Putamen (tissue), 1 donor: ENCODE measurements around the gene COQ9.
"Not testable (repeated sequence)": the region's sequence is repeated elsewhere in the genome, so short reads cannot be mapped to it uniquely, and the experiment has no call there.

Experiments used
- DNase-seq: peaks from one replicate; pipeline ENCODE4 v3.0.0-alpha.2; 2016; ENCODE audit warnings: low spot score

COQ9 gene, protein sequence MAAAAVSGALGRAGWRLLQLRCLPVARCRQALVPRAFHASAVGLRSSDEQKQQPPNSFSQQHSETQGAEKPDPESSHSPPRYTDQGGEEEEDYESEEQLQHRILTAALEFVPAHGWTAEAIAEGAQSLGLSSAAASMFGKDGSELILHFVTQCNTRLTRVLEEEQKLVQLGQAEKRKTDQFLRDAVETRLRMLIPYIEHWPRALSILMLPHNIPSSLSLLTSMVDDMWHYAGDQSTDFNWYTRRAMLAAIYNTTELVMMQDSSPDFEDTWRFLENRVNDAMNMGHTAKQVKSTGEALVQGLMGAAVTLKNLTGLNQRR

DNA sequence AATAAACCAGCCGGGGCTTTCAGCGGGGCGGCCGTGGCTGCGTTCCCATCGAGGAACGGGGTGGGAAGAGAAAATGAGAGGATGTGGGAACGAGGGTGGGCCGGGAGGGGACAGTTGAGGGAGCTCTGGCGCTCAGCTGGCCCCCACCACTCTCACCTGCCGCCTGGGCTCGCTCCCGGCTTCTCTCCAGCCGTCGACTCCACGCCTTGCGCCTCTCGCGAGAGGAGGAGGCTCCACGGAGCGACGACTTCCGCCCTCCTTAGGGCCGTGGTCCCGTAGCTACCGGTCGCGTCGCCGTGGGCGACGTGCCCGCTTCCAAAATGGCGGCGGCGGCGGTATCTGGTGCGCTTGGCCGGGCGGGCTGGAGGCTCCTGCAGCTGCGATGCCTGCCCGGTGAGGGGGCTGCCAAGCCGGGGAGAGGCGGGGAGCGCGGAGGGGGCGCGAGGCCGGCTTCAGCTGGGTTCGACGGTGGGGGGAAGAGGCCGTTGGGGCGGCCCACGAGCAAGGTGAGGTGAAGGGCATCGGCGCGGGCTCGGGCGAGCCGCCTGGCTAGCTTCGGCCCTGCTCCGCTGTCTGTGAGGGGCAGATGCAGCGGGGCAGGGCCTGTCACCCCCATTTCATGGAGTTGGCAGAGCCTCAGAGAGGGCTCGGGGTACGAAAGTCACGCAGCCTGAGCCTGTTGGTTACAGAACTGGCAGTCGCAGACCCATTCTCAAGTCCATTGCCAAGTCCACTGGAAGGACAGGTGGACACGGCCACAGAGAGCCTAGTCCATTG lies at the start of gene COQ9, which contains the start of gene CIAPIN1:
Gene COQ9, plus strand, starts transcription at position 294 of the 777 bp plus-strand sequence. Its CDS starts 27 bp downstream, at position 321.
Gene CIAPIN1, minus strand, starts transcription at position 200 of the 777 bp plus-strand sequence. CDS start 6,457 bp downstream, outside the sequence.
- peak; percentile 89 for DNase-seq

DNA sequence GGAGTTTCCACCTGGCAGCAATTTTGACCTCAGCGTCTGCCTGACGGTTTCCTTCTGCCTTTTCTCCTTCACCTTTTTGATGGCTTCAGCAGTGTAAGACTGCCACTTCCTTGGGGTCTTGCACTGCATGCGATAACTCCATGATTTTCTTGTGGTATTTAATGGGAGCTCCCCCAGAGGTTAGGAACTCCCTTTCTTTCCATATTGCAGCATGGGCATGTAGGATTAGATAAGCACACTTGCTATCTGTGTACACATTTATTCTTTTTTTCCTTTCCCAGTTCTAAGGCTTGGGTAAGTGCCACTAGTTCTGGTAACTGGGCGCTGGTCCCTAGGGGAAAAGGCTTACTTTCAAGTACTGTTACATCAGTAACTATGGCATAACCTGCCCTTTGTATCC lies 49.8 kb upstream of the COQ9 start:
- DNase-seq = not testable (repeated sequence)

DNA sequence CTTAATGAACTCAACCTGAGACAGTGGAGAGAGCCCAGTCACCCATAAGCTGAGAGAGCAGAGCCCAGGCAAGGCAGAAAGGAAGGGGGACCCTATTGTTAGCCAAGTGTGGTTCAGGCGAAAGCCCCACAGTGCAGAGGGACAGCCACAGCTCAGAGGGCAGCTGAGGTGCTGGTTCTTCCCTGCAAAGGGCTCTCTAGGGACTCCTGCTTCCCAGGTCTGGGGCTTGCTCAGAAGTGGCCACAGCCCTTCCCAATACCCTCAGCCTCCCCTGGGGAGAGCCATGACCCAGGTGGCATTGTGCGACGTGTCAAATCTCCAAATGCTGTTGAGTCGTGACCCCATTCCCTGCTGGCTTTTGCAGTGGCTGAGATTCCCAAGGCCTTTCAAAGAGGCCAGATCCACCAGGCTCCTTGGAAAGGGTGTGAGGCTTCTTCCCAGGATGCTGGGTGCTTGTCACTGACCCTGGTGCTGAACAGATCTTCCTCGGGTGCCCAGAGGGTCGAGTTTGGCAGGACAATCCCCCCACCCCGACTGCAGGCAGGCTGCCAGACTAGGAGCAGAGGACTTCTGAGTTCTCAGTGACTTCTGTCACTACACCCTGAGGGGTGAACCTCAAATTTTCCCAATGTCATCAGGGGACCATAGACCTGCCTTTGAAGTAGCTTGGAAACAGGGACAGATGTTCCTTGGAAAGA lies 45.2 kb upstream of the COQ9 start:
- no peak for DNase-seq

DNA sequence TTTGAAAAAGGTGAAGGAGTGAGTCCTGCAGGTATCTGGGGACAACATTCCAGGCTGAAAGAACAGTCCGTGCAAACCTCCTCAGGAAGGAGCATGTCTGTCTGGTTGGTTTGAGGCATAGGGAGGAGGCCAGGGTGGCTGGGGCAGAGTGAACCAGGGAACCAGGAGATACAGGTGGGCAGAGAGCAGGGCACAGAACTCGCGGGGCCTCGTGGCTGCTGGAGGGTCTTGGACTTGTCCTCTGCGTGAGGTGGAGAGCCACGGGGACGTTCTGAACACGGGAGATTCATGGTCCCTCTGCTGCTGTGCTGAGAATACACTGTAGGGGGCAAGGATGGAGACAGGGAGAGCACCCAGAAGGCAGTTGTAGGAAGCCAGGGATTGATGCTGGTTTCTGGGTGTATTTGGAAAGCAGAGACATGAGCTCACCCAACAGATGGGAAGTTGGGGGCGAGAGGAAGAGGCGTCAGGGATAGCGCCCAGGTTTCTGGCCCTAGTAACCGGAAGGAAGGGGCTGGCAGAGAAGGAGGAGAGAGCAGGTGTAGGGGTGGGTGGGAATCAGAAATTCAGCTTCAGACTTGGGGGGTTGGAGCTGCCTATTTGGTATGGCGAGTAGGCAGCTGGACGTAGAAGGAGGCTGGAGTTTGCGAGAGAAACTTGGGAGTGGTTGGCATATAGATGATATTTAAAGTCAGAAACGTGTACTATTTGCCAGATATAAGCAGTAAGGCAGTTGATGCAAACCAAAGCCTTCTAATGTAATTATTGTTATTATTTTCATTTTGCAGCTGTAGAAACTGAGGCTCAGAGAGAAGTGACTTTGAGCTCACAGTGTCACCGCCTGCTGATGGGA lies 43.1 kb upstream of the COQ9 start, which contains the start of gene CCL17:
Gene CCL17, plus strand, starts transcription at position 803 of the 853 bp plus-strand sequence. CDS start 9,166 bp downstream, outside the sequence.
- DNase-seq = no peak

DNA sequence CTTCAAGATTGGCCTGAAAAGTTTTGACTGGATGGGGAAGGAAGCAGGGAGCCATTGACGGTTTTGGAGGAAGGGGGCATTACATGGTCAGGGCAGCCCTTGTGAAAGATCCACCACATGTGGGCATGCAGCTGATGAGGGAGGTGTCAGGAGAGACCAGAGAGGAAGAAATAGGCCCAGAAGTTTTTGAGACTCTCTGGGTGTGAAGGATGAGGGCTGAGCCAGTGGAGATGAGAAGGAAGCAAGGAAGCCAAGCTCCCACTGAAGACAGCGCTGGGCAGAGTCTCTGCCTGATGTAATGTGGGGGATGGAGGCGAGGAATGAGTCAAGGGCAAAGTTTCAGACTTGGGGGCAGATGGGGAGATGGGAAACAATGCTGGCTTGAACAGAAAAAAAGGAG lies 42.2 kb upstream of the COQ9 start:
- DNase-seq = no peak

DNA sequence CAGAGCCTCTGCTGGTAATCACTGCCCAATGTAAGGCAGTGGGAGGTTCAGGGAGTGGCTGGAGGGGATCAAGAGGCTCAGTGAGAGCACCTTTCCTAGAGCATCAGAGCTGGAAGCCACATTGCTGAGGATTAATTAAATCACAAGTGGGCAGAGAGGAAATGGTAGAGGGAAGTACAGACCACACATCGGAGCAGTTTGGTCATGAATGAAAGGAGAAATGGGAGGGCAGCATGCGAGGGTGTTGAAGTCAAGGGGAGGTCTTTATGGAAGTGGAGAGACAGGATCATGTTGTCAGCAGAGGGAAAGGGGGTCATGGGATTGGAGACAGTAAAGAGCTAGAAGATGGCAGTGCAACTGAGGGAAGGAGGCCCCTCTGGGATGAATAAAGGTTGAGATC lies 40.4 kb upstream of the COQ9 start:
- no peak for DNase-seq

DNA sequence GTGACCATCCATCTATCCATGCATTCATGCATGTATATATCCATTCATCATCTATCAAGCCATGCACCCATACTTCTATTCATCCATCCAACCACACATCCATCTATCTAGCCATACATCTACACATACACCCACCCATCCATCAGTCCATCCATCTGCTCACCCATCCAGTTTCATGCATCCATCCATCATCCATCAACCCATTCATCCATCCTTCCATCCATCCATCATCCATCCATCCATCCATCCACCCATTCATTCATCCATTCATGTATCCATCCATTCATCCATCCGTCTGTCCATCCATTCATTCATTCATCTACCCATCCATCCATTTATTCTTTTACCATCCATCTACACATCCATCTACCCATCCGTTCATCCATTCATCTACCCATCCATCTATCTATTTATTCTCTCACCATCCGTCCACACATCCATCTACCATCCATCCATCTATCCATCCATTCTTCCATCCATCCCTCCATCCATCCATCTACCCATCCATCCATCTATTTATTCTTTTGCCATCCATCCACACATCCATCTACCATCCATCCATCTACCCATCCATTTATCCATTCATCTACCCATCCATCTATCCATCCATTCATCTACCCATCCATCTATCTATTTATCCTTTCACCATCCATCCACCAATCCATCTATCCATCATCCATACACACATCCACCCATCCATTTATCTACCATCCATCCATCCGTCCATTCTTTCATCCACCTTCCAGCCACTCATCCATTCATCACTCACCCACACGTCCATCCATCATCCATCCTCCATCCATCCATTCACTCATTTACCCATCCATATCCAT lies 39.5 kb upstream of the COQ9 start:
- no peak for DNase-seq

DNA sequence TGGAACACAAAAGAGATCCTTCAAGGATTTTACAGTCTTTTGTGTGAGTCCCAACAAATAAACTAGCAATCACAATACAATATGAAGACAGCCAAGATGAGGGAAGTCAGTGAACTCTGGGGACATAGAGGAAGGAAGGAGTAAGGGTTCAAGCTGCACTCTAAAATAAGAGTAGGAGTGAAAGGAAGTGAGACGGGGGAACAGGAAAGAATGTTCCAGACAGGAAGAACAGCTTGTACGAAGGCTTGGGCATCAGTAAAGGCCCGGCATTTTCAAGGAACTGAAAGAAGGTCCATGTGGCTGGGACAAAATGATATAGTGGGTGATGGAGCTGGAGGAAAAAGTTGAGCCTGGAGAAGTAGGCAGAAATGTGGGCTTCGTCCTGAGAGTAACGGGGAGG lies 38.2 kb upstream of the COQ9 start:
- no peak for DNase-seq

DNA sequence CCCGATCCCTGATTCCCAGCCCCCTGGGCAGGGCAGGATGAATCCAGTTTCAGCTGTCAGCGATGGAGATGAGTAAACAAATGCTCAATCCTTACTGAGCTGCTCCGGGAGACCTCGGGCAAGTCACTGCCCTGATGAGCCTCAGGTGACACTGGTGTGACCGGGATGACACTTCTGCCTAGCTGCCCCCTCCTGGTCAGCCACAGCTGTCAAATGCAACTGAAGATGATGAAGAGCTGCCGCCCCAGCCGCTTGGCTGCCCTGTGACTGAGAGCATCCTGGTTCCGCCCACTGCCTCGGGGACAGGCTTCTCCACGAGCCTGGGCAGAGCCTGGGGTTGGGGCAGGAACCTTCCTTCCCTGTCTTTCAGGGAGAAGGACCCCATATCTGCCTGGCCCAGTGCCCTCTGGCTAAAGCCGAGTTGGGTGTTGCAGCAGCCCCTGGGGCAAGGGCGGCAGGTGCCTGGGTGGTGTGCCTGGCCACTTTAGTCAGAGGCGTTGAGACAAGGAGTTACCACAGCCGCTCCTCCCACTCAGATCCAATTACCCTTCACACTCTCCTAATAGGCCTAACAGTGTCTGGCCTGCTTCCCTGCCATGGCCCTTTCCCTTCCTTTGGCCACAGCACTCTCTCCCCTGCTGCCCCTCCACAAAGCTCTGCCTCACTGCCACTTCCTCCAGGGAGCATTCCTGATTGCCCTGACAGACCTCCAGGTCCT lies 37.2 kb upstream of the COQ9 start:
- DNase-seq = no peak

DNA sequence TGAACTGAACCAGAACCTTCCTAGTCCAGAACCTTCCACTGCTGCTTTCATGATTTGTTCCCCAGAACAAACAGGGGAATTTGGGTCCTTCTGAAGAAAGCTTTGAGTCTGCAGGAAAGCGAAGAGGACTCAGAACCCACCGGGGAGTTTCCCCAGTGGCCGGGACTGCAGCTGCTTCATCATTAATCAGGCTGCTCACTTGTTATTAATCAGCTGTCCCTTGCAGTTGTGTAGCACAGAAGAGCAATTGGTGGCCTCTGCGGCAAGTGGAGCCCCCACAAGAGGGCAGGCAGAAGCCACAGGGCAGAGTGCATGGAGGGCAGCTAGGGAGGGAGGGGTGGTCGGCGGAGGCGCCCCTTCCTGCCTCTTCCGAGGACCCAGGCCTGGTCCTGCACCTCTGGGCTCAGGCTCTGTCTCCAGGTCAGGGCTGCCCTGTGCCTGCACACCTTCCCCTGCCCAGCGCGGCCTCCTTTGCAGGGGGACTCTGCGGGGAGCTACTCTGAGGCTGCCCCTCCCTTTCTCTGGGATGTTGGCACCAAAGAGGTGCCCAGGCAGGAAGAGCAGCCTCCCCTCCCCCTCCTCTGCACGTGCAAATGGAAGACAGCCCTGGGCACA lies 35.8 kb upstream of the COQ9 start:
- no peak for DNase-seq

DNA sequence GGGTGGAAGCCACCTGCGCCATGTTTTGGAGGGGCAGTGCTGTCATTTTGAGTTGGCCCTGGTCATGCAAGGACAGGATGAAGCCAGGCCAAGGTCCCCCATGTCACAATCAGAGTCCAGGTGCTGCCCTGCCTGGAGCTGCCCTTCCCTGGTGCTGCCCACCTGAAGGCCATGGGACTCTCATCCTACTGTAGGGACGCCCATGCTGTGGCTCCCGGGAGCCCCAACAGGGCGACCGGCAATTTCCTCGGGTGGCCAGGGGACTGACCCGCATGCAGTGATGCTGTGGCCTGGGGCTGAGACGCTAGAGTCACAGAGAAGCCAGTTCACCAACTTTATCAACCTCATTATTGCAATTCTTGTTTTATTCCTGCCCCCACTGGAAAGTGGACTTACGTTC lies 34.7 kb upstream of the COQ9 start:
- no peak for DNase-seq

DNA sequence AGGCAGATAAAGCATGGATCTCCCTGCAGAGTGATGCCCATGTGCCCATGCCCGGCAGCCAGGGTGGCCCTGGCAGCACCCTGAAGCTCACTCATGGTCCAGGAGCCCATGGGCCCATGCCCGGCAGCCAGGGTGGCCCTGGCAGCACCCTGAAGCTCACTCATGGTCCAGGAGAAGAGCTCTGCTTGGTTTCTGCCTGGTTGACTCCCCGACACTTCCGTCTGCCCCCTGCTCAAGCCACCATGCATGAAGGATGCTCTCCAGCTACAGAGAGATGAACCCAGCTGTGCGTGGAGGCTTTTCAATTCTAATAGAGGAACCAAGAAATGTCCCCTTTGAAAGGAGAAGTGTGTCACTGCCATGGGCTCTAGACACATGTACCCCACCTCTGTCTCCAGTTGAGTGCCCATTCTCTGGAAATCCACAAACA lies 34.0 kb upstream of the COQ9 start:
- DNase-seq = no peak

DNA sequence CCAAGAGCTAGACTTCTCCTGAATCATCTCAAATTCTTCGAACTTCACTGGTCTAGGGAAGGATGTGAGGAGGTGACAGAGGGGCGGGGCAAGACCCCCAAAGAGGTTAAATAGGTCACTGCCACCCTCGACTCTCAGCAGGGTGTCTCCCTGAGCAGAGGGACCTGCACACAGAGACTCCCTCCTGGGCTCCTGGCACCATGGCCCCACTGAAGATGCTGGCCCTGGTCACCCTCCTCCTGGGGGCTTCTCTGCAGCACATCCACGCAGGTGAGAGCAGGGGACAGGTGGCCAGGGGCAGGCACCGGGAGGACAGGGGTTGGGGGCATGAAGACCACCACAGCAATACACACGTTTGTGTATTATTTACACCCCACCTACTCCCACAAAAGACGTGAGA lies 33.5 kb upstream of the COQ9 start:
- no peak for DNase-seq

DNA sequence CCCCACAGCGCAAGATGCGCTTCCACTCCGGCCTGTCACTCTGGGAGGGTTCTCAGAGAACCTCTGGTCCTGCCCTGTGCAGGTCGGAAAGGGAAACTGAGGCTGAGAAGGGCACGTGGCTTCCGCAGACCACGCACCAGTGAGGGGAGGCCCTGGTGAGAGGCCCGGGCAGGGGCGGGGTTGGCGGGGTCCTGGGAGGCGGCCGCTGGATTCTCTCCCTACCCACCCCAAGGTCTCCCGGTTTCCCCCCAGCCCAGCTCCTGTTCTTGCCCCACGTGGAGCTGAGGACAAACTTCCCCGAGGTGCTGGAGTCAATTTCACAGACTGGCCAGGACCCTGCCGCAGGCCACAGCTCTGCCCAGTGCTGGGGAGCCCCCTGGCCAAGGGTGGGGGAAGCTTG lies 31.2 kb upstream of the COQ9 start:
- DNase-seq = no peak

DNA sequence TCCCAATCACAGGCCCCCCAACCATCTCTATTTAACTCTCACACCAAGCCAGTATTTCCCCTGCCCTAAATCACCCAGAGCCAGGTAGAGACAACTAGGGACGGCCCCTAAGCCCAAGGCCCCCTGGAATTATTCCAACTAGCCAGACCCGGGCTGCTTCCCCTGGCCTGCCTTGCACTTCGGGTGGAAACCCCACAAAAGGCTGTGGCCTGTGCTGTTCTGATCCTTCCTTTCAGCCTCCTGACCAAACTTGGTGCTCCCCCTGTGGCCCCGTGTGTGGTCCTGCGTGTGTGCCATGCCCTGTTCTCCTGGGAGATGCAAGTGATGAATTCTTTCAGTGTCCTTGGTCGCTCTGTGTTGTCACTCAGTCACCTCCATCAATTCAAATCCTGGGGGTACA lies 27.8 kb upstream of the COQ9 start:
- DNase-seq = no peak

DNA sequence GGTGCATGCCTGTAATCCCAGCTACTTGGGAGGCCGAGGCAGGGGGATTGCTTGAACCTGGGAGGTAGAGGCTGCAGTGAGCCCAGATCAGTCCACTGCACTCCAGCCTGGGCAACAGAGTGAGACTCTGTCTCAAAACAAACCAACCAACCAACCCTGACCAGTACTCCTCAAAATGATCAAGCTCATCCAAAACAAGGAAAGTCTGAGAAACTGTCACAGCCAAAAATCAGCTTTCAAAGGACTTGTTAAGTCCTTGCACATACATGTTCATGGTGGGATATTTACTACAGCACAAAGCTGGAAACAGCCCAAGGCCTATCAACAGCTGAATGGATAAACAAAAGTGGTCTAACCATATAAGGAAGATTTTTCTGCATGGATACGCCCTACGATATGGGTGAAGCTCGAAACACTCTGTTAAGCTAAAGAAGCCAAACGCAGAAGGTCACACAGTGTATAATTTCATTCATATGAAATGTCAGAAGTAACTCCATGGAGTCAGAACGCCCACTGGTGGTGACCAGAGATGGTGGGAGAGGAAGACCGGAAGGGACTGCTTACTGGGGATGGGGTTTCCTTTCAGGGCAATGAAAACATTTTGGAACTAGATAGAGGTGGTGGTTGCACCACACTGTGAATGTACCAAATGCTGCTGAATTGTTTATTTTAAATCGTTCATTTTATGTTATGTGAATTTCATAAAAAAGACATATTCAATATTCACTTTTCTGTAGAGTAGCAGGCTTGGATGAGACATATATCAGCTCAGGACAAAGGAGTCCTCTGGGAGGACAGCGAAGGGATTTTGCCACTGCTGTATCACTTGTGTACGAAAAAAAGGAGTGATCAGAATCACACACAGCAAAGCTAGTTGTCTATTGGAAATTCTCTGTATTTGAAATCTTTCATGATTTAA lies 25.0 kb upstream of the COQ9 start:
- no peak for DNase-seq

DNA sequence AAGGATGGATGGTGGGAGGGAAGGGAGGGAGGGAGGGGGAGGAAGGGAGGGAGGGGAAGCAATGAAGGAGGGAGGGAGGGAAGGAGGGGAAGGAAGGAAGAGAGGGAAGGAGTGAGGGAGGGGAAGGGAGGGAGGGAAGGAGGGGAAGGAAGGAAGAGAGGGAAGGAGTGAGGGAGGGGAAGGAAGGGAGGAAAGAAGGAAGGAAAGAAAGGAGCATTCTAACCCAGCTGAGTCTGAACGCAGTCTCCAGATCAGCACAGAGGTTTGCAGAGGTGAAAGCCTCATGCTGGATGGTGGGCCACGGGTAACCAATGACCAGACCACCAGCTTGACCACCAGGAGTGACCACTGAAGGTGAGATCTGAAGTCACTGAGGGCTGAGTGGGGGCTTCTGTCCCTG lies 24.1 kb upstream of the COQ9 start:
- DNase-seq = no peak

DNA sequence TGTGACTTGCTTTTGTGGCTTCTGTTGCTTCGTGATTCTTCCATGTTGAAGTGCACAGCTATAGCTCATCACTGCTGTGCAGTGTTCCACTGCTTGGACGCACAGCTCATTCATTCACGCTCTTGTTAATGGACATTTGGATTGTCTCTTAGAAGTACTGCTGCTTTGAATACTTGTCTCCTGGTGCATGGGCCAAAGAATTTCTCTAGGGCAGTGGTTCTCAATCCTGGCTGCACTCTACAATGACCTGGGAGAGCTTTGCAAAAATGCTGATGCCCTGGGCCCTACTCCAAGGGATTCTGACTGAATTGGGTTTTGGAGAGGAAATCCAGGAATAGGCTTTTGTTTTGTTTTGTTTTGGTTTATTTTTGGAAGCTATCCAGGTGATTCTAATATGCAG lies 22.7 kb upstream of the COQ9 start:
- DNase-seq = no peak

DNA sequence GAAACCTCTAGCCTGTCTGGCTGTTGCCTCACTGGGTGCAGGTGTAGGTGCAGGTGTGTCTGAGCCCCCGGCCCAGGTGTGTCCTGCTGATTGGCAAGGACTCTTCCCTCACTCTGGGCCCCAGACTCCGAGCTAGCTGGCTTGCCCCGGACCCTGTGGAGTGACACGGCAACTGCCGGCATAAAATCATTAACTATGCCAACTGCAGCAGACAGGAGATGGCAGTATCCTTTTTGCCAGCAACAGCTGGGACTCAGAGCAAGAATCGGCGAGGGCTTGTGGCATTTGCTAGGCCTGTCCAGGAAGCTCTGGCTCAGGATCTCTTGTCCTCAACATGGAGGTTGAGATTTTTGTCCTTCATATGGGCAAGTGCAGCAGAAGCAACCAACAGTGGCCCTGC lies 20.9 kb upstream of the COQ9 start:
- DNase-seq = no peak
